ENCODE results near the gene GINS2. TPM values are rescaled to one million over a fixed set of nuclear protein-coding genes. Genes with fewer than 3 reads are reported as not detected.

Gene GINS2
- total RNA-seq, 1 experiment from 2014 or later = 11.3 TPM

GRCh38 chr16:85707528-85708095 lies 18.9 kb upstream of the GINS2 start:
- H3K36me3 Mint-ChIP-seq (ENCODE audit: insufficient read depth, unreplicated experiment) = peaks cover 26% of the 10 kb centered on the region
- H3K27me3 Mint-ChIP-seq (ENCODE audit: insufficient read depth, unreplicated experiment) = no peaks in the 10 kb centered on the region
- no peak for TF ChIP-seq CTCF (IDR thresholded peaks at IDR 0.05; ENCODE audit: unreplicated experiment)
- no peak overlapping the region for H3K27ac Mint-ChIP-seq (ENCODE audit: low read depth, unreplicated experiment)
- peaks cover 4% of the 10 kb centered on the region for H3K4me1 Mint-ChIP-seq (ENCODE audit: insufficient read depth, unreplicated experiment)
- ChIA-PET CTCF (no interaction called here), POLR2A (no interaction called here)
- no peak for DNase-seq (ENCODE audit: unreplicated experiment)
- H3K9me3 Mint-ChIP-seq (ENCODE audit: unreplicated experiment) = no peaks in the 10 kb centered on the region
- H3K4me3 Mint-ChIP-seq (ENCODE audit: unreplicated experiment) = no peak overlapping the region
- intact Hi-C loops (cut with micrococcal nuclease) = no loop called here
- BruUV-seq (replicated peaks) = TSS peak; percentile 74

- TF ChIP-seq CTCF (IDR thresholded peaks at IDR 0.05; ENCODE audit: unreplicated experiment) = no peak
- Mint-ChIP-seq H3K9me3 (ENCODE audit: unreplicated experiment) (no peaks in the 10 kb centered on the region), H3K4me3 (ENCODE audit: unreplicated experiment) (no peak overlapping the region), H3K4me1 (ENCODE audit: insufficient read depth, unreplicated experiment) (peaks cover 4% of the 10 kb centered on the region), H3K27ac (ENCODE audit: low read depth, unreplicated experiment) (no peak overlapping the region), H3K27me3 (ENCODE audit: insufficient read depth, unreplicated experiment) (no peaks in the 10 kb centered on the region), H3K36me3 (ENCODE audit: insufficient read depth, unreplicated experiment) (peaks cover 30% of the 10 kb centered on the region)
- POLR2A ChIA-PET = no interaction called here
- BruUV-seq (replicated peaks) = no TSS peak
- no peak for DNase-seq (ENCODE audit: unreplicated experiment)
- intact Hi-C loops (cut with micrococcal nuclease) = no loop called here
- CTCF ChIA-PET = interaction anchor here (1.8 kb wide), 1 partner anchor 11 kb away, joined by 10 read pairs; no protein-coding TSS in a partner anchor
Measured at GRCh38 chr16:85706449-85707034, 17.8 kb upstream of the GINS2 start.

GRCh38 chr16:85704900-85705846 lies 16.4 kb upstream of the GINS2 start:
- Mint-ChIP-seq H3K27ac (ENCODE audit: low read depth, unreplicated experiment) (no peak overlapping the region), H3K4me3 (ENCODE audit: unreplicated experiment) (no peak overlapping the region), H3K4me1 (ENCODE audit: insufficient read depth, unreplicated experiment) (no peaks in the 10 kb centered on the region), H3K27me3 (ENCODE audit: insufficient read depth, unreplicated experiment) (no peaks in the 10 kb centered on the region), H3K36me3 (ENCODE audit: insufficient read depth, unreplicated experiment) (peaks cover 18% of the 10 kb centered on the region), H3K9me3 (ENCODE audit: unreplicated experiment) (no peaks in the 10 kb centered on the region)
- no TSS peak for BruUV-seq (replicated peaks)
- CTCF ChIA-PET = interaction anchor here (1.8 kb wide), 1 partner anchor 13 kb away, joined by 10 read pairs; no protein-coding TSS in a partner anchor
- no peak for DNase-seq (ENCODE audit: unreplicated experiment)
- intact Hi-C loops (cut with micrococcal nuclease) = no loop called here
- TF ChIP-seq CTCF (IDR thresholded peaks at IDR 0.05; ENCODE audit: unreplicated experiment) = no peak
- POLR2A ChIA-PET = interaction anchor here (0.7 kb wide), 1 partner anchor 11 kb away, joined by 3 read pairs; no protein-coding TSS in a partner anchor

GRCh38 chr16:85704011-85704410 lies 15.3 kb upstream of the GINS2 start:
- no peak for DNase-seq (ENCODE audit: unreplicated experiment)
- intact Hi-C loops (cut with micrococcal nuclease) = no loop called here
- H3K9me3 Mint-ChIP-seq (ENCODE audit: unreplicated experiment) = no peaks in the 10 kb centered on the region
- H3K4me3 Mint-ChIP-seq (ENCODE audit: unreplicated experiment) = no peak overlapping the region
- peaks cover 18% of the 10 kb centered on the region for H3K36me3 Mint-ChIP-seq (ENCODE audit: insufficient read depth, unreplicated experiment)
- ChIA-PET CTCF (interaction anchor here (0.6 kb wide), 1 partner anchor 58 kb away, joined by 3 read pairs; no protein-coding TSS in a partner anchor), POLR2A (no interaction called here)
- no peaks in the 10 kb centered on the region for H3K4me1 Mint-ChIP-seq (ENCODE audit: insufficient read depth, unreplicated experiment)
- no TSS peak for BruUV-seq (replicated peaks)
- TF ChIP-seq CTCF (IDR thresholded peaks at IDR 0.05; ENCODE audit: unreplicated experiment) = no peak
- H3K27me3 Mint-ChIP-seq (ENCODE audit: insufficient read depth, unreplicated experiment) = no peaks in the 10 kb centered on the region
- H3K27ac Mint-ChIP-seq (ENCODE audit: low read depth, unreplicated experiment) = no peak overlapping the region
